Activated T-helper 1 cell treated with anti-CD3 and anti-CD28 coated beads, Interleukin-2, amount 50 U/mL, for 16 hours (primary cell): ENCODE data around the gene LRRC4C.

ENCODE experiments used
- DNase-seq, 2 donors: peaks; one replicate each; pipeline ENCODE4 v3.0.0-alpha.2; 2020; ENCODE audit warnings: low read depth in 1 of 2, low spot score in 1 of 2

The LRRC4C gene

GRCh38 chr11:41333357-41333756, 126.1 kb downstream of the LRRC4C start:
- DNase-seq = no peak

GRCh38 chr11:41328324-41328723, 131.1 kb downstream of the LRRC4C start:
- no peak for DNase-seq

GRCh38 chr11:41323446-41323845, 136.0 kb downstream of the LRRC4C start:
- no peak for DNase-seq

DNA sequence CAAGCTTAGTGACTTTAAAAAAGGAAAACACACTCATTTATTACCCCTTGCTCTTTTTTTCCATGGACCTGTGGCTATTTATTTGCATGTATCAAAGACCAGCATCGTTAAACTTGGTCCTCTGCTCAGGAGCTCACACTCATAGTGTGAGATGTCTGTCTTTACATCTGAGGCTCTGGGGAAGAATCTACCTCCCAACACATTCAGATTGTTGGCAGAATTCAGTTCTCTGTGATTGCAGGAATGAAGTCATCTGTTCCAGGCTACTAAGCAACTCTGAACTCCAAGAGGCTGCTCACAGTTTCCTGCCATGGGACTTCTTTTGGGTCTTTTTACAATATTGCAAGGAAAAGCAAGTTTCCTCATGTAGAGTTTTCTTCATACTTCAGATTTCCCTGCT, 138.8 kb downstream of the LRRC4C start:
- DNase-seq = no peak

DNA sequence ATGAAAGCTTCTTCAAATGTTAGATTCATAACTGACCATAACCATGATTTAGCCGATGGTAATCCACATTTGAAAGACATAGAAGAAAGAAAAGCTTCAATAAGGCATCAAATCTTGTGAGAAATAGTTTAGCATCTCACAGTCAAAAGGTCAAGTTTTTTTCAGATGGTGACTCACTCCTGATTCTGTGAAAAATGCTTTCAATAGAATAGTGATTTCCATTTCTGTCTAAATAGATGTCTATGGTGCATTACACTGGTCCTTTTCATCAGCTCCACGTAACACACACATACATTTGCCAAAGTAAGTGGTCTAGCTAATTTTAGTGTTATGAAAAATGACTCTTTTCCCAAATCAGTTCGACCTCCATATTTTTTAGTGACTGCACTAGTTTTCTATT, 139.2 kb downstream of the LRRC4C start:
- DNase-seq = no peak

DNA sequence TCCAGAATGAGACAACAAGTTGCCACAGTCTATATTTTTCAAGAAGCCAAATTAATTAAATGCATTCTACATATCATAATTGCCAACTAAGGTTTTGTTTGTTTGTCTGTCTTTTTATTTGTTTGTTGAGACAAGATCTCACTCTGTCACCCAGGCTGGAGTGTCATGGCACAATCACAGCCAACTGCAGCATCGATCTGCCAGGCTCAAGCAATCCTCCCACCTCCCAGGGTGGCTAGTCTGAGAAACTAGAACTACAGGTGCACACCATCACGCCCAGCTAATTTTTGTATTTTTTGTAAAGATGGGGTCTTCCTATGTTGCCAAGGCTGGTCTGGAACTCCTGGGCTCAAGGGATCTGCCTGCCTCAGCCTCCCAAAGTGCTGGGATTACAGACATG, 140.0 kb downstream of the LRRC4C start:
- DNase-seq = no peak

DNA sequence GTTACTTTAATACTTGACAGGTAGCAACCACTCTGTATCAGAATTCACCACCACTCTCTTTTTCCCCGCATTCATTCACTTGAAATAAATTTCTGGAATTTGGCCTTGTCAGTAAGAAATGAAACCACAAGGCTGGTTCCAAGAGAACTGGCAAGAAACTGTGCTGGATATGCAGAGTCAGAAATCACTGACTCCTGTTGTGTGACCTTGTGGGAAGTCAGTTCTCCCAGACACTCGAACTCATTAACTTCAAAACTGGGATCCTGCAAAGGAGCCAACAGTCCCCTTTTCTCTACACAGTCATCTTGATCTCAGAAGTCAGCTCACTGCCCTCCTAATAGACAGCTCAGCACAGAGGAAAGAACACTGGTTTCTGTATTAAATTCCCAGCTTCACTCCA, 142.7 kb downstream of the LRRC4C start:
- no peak for DNase-seq

DNA sequence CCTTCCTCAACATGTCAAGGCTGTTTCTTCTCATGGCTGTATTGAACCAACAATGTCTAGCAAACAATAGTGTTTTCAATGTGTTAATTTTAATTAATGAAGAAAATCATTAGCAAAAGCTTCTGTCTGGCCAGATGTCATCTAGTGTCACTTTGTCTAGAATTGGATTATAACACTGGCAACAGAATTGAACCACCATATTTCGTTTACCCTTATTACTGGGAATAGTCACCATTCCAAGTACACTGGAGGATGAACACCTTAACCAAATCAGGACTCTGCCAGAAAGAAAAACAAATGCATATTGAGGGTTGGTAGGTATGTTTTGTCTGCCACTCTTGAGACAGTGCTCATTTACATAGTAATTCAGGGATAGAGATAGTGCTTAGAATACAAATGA, 146.2 kb downstream of the LRRC4C start:
- no peak for DNase-seq

GRCh38 chr11:41309716-41310115, 149.7 kb downstream of the LRRC4C start:
- DNase-seq = no peak

- DNase-seq = no peak
Measured at GRCh38 chr11:41309111-41309522, 150.3 kb downstream of the LRRC4C start.

GRCh38 chr11:41308286-41308685, 151.2 kb downstream of the LRRC4C start:
- DNase-seq = no peak

GRCh38 chr11:41307296-41308080, 152.0 kb downstream of the LRRC4C start:
- no peak for DNase-seq

DNA sequence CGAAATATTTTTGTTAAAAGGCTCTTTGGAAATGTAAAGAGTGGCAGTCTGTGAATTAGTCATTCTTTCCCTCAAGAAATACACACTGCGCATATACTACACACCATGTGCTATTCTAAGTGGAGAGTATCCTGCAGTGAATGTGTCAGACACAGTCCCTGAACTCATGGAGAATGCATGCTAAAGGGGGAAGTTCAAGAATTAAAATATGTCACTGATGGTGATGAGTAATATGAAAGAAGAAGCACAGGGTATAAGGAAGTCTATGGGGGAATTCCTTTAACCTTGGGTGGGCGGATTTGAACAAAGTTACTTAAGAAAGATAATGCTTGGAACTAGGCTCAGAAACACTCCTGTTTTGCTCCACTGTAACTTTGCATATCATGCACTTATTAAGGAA, 153.0 kb downstream of the LRRC4C start:
- no peak for DNase-seq

DNA sequence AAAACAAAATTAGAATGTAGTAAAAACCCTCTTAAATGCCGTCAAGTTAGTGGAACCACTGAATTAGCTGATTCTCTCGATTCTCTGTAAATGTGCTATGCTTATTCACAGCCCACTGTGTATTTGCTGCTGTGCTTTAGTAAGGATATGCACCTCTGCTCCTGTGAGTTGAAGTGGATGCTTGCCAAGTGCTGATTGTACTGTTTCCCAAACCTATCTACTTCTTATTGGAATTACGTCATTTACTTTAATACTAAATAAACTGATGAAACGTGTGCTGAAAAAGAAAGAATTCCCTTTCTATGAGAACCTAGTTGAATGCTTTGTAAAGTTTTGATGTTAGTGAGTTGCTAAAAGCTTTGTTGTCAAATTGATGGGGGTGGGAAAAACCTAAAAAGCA, 158.4 kb downstream of the LRRC4C start:
- no peak for DNase-seq

- DNase-seq = no peak
Measured at GRCh38 chr11:41289408-41289807, 170.0 kb downstream of the LRRC4C start.

DNA sequence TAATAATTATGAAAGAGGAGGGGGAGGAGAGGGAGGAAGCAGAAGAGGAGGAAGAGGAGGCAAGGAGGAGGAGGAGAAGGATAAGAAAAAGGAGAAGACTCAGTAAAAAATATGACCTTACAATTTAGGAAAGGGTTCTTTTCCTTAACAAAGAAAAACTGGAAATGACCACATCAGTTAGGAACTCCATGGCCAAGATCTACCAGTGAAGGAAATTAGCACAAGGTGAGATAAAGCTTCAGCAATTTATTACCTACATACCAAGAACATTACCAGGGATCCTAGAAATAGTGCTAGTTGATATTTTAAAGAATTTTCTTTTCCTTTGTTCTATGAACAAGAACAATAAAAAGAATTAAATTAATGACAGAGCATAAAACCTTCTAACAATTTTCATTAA, 172.7 kb downstream of the LRRC4C start:
- no peak for DNase-seq

DNA sequence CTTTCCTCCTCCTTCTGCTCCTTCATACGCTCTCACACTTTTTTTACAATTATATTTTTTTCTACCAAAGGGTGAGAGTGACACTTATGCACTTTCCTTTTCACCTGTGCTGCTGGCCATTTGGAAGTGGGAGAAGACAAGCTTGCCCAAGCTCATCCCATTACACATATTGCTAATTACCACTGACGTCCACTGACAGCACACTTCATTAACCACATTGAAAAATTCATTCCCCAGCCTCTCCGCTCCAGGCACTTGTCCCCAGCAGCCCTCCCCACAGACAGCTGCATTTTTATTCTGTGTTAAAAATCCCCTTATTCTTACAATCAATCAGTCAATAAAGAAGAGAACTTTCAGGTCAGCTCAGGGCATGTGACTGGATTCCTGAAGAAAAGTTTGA, 175.1 kb downstream of the LRRC4C start:
- DNase-seq = no peak

GRCh38 chr11:41283191-41283930, 176.1 kb downstream of the LRRC4C start:
- DNase-seq = no peak

GRCh38 chr11:41282395-41282794, 177.1 kb downstream of the LRRC4C start:
- no peak for DNase-seq

DNA sequence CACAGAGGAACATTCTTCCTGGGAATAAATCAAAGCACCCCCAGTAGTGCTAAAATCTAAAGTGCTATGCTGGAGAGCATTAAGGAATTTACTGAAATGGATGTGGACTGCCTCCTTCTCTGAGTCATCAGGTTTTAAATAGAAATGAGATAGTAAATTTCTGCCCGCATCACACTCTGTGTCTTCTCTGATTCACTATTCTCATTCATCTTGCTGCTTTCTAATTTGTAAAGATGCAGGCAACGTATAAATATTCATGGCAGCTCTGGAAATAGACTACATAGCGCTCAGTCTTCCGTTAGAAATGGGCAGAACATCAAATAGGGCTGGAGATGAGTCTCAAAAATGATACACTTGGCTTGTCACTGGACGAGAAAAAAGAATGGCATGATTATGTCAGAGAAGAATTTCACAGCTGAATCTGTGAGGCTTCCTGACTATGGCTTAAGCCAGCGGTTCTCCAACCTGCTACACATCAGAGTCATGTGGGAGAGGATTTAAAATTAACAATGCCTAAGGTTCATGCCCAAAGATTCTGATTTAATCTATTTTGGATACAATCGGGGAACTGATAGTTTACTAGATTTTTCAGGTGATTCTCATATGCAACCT, 178.2 kb downstream of the LRRC4C start:
- DNase-seq = no peak

DNA sequence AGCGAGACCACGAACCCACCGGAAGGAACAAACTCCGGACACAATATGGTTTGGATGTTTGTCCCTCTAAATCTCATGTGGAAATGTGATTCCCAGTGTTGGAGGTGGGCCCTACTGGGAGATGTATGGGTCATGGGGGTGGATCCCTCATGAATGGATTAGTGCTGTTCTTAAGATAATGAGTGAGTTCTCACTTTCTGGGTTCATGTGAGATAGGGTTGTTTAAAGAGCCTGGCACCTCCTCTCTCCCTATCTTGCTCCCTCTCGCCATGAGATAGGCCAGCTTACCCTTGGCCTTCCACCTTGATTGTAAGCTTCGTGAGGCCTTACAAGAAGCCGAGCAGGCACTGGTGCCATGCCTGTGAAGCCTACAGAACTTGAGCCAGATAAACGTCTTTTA, 184.6 kb downstream of the LRRC4C start:
- no peak for DNase-seq

GRCh38 chr11:41273908-41274307, 185.5 kb downstream of the LRRC4C start:
- DNase-seq = no peak
